ENCODE results near the gene ADRM1. TPM values are rescaled to one million over a fixed set of nuclear protein-coding genes. Genes with fewer than 3 reads are reported as not detected.

The ADRM1 gene
- total RNA-seq, 2 experiments from 2014 or later, result 40.8 to 44.3 TPM

GRCh38 chr20:62285722-62286121 lies 17.1 kb upstream of the ADRM1 start:
- intact Hi-C loops (cut with DNase I, micrococcal nuclease), result no loop called here
- ATAC-seq (ENCODE audit: poor library complexity) (no peak), DNase-seq (no peak)
- Mint-ChIP-seq H3K4me3 (no peak overlapping the region), H3K36me3 (ENCODE audit: low read depth) (peaks cover 65% of the 10 kb centered on the region), H3K27me3 (no peaks in the 10 kb centered on the region), H3K9me3 (no peaks in the 10 kb centered on the region), H3K4me1 (ENCODE audit: low read depth) (no peaks in the 10 kb centered on the region), H3K27ac (no peak overlapping the region)
- Histone ChIP-seq H3K36me3 (ENCODE audit: insufficient read depth, low read length) (peaks cover 58% of the 10 kb centered on the region), H3K27ac (ENCODE audit: low read depth in 1 of 2, low read length in 2 of 2) (no peak overlapping the region), H3K27me3 (ENCODE audit: control insufficient read depth in 1 of 2, insufficient read depth in 2 of 2, low read length in 2 of 2) (no peaks in the 10 kb centered on the region), H3K4me1 (ENCODE audit: insufficient read depth, low read length) (no peaks in the 10 kb centered on the region), H3K9me3 (ENCODE audit: control insufficient read depth in 1 of 2, insufficient read depth in 1 of 2, low read length in 2 of 2) (no peaks in the 10 kb centered on the region), H3K4me3 (ENCODE audit: low read length) (no peak overlapping the region)
- CTCF ChIA-PET, result no interaction called here
- POLR2A ChIA-PET, result no interaction called here
- TF ChIP-seq CTCF (IDR thresholded peaks at IDR 0.05), result no peak

- intact Hi-C loops (cut with DNase I, micrococcal nuclease), result no loop called here
- DNase-seq, result no peak
- Mint-ChIP-seq H3K4me3 (no peak overlapping the region), H3K27ac (no peak overlapping the region), H3K9me3 (no peaks in the 10 kb centered on the region), H3K27me3 (no peaks in the 10 kb centered on the region), H3K4me1 (ENCODE audit: low read depth) (no peaks in the 10 kb centered on the region), H3K36me3 (ENCODE audit: low read depth) (peaks cover 65% of the 10 kb centered on the region)
- no peaks in the 10 kb centered on the region for H3K27me3 ChIP-seq (ENCODE audit: control insufficient read depth in 1 of 2, insufficient read depth in 2 of 2, low read length in 2 of 2)
- H3K9me3 ChIP-seq (ENCODE audit: control insufficient read depth in 1 of 2, insufficient read depth in 1 of 2, low read length in 2 of 2), result no peaks in the 10 kb centered on the region
- H3K27ac ChIP-seq (ENCODE audit: low read depth in 1 of 2, low read length in 2 of 2), result no peak overlapping the region
- ATAC-seq (ENCODE audit: poor library complexity), result no peak
- TF ChIP-seq CTCF (IDR thresholded peaks at IDR 0.05), result no peak
- no peak overlapping the region for H3K4me3 ChIP-seq (ENCODE audit: low read length)
- peaks cover 2% of the 10 kb centered on the region for H3K4me1 ChIP-seq (ENCODE audit: insufficient read depth, low read length)
- POLR2A ChIA-PET, result no interaction called here
- CTCF ChIA-PET, result no interaction called here
- peaks cover 54% of the 10 kb centered on the region for H3K36me3 ChIP-seq (ENCODE audit: insufficient read depth, low read length)
Measured at GRCh38 chr20:62286493-62287064, 16.2 kb upstream of the ADRM1 start.

- no peak for TF ChIP-seq CTCF (IDR thresholded peaks at IDR 0.05)
- Mint-ChIP-seq H3K27me3 (no peaks in the 10 kb centered on the region), H3K4me1 (ENCODE audit: low read depth) (no peaks in the 10 kb centered on the region), H3K4me3 (no peak overlapping the region), H3K36me3 (ENCODE audit: low read depth) (peaks cover 62% of the 10 kb centered on the region), H3K9me3 (no peaks in the 10 kb centered on the region), H3K27ac (no peak overlapping the region)
- Histone ChIP-seq H3K27me3 (ENCODE audit: control insufficient read depth in 1 of 2, insufficient read depth in 2 of 2, low read length in 2 of 2) (no peaks in the 10 kb centered on the region), H3K27ac (ENCODE audit: low read depth in 1 of 2, low read length in 2 of 2) (no peak overlapping the region), H3K9me3 (ENCODE audit: control insufficient read depth in 1 of 2, insufficient read depth in 1 of 2, low read length in 2 of 2) (no peaks in the 10 kb centered on the region), H3K36me3 (ENCODE audit: insufficient read depth, low read length) (peaks cover 53% of the 10 kb centered on the region), H3K4me3 (ENCODE audit: low read length) (no peak overlapping the region), H3K4me1 (ENCODE audit: insufficient read depth, low read length) (peaks cover 8% of the 10 kb centered on the region)
- intact Hi-C loops (cut with DNase I, micrococcal nuclease), result no loop called here
- ChIA-PET POLR2A (no interaction called here), CTCF (no interaction called here)
- no peak for DNase-seq
- no peak for ATAC-seq (ENCODE audit: poor library complexity)
Measured at GRCh38 chr20:62287129-62287528, 15.7 kb upstream of the ADRM1 start.

All from CD4-positive, alpha-beta T cell (primary cell).